Sigmoid colon (tissue), 4 donors: ENCODE measurements around the gene SPDYE17.

Experiments
- EP300 ChIP-seq, 4 donors: sonication (generic); formaldehyde crosslinking; IDR thresholded peaks; one replicate each; pipeline ENCODE4 v1.6.1; 2017; ENCODE audit warnings: antibody characterized with exemption in 4 of 4
- POLR2A ChIP-seq, 2 donors: fragments of 450-650 bp; IDR thresholded peaks; one replicate each; pipeline ENCODE4 v1.6.1; 2016; ENCODE audit warnings: antibody characterized with exemption in 2 of 2, mild to moderate bottlenecking in 2 of 2, moderate library complexity in 2 of 2
- TF ChIP-seq, protein P1 (sequence below), 4 experiments: fragments of 450-650 bp in 3 of 4; fragments of 200-600 bp in 1 of 4; IDR thresholded peaks; one replicate each; pipeline ENCODE4 v1.5.1; 2016 to 2019; ENCODE audit warnings: antibody characterized with exemption in 4 of 4, mild to moderate bottlenecking in 3 of 4, moderate library complexity in 2 of 4

DNA sequence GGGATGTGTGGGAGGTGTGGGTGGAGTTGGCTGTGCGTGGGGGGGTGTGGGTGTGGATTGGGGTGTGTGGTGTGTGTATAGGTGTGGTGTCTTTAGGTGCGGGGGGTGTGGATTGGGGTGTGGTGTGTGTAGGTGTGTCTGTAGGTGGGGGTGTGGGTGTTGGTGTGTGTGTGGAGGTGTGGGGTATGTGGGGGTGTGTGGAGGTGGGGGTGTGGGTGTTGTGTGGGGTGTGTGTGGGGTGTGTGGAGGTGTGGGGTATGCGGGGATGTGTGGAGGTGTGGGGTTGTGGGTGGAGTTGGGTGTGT is 33.9 kb downstream of the SPDYE17 start:
- TF ChIP-seq, protein P1, sequence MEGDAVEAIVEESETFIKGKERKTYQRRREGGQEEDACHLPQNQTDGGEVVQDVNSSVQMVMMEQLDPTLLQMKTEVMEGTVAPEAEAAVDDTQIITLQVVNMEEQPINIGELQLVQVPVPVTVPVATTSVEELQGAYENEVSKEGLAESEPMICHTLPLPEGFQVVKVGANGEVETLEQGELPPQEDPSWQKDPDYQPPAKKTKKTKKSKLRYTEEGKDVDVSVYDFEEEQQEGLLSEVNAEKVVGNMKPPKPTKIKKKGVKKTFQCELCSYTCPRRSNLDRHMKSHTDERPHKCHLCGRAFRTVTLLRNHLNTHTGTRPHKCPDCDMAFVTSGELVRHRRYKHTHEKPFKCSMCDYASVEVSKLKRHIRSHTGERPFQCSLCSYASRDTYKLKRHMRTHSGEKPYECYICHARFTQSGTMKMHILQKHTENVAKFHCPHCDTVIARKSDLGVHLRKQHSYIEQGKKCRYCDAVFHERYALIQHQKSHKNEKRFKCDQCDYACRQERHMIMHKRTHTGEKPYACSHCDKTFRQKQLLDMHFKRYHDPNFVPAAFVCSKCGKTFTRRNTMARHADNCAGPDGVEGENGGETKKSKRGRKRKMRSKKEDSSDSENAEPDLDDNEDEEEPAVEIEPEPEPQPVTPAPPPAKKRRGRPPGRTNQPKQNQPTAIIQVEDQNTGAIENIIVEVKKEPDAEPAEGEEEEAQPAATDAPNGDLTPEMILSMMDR (IDR thresholded peaks at IDR 0.05): no peak
- TF ChIP-seq EP300 (IDR thresholded peaks at IDR 0.05) (no peak), POLR2A (IDR thresholded peaks at IDR 0.05) (no peak)
